Measurements from ENCODE around the gene TRPV2.
"Not testable (repeated sequence)": the region's sequence is repeated elsewhere in the genome, so short reads cannot be mapped to it uniquely, and the experiment has no call there.

The TRPV2 gene

GRCh38 chr17:16439811-16440351 is 24.5 kb downstream of the TRPV2 start:
- peak overlapping the region; percentile 98 for H3K27ac Mint-ChIP-seq
- H3K4me3 Mint-ChIP-seq = peak overlapping the region; percentile 90
- no peak for DNase-seq (ENCODE audit: low spot score in 2 of 2)
- no peak for ATAC-seq
- H3K4me1 Mint-ChIP-seq = peaks cover 68% of the 10 kb centered on the region
- H3K9me3 Mint-ChIP-seq = no peaks in the 10 kb centered on the region
- H3K36me3 Mint-ChIP-seq = peaks cover 69% of the 10 kb centered on the region

GRCh38 chr17:16440354-16440753 is 25.0 kb downstream of the TRPV2 start:
- not testable (repeated sequence) for DNase-seq (ENCODE audit: low spot score in 2 of 2); H3K9me3 Mint-ChIP-seq; ATAC-seq
- Mint-ChIP-seq H3K4me3 (peak overlapping the region; percentile 90), H3K36me3 (peaks cover 74% of the 10 kb centered on the region), H3K4me1 (peaks cover 64% of the 10 kb centered on the region), H3K27ac (peak overlapping the region; percentile 98)

- peaks cover 62% of the 10 kb centered on the region for H3K4me1 Mint-ChIP-seq
- H3K27ac Mint-ChIP-seq = peak overlapping the region; percentile 98
- peaks cover 81% of the 10 kb centered on the region for H3K36me3 Mint-ChIP-seq
- DNase-seq (ENCODE audit: low spot score in 2 of 2) (no peak), ATAC-seq (no peak)
- peak overlapping the region; percentile 90 for H3K4me3 Mint-ChIP-seq
- H3K9me3 Mint-ChIP-seq = no peaks in the 10 kb centered on the region
Observed at GRCh38 chr17:16440901-16441629, 25.7 kb downstream of the TRPV2 start.

GRCh38 chr17:16442141-16442540 is 26.8 kb downstream of the TRPV2 start:
- H3K4me3 Mint-ChIP-seq = peak overlapping the region; percentile 90
- peak overlapping the region; percentile 98 for H3K27ac Mint-ChIP-seq
- ATAC-seq (no peak), DNase-seq (ENCODE audit: low spot score in 2 of 2) (no peak)
- H3K9me3 Mint-ChIP-seq = no peaks in the 10 kb centered on the region
- H3K4me1 Mint-ChIP-seq = peaks cover 59% of the 10 kb centered on the region
- peaks cover 91% of the 10 kb centered on the region for H3K36me3 Mint-ChIP-seq

DNA sequence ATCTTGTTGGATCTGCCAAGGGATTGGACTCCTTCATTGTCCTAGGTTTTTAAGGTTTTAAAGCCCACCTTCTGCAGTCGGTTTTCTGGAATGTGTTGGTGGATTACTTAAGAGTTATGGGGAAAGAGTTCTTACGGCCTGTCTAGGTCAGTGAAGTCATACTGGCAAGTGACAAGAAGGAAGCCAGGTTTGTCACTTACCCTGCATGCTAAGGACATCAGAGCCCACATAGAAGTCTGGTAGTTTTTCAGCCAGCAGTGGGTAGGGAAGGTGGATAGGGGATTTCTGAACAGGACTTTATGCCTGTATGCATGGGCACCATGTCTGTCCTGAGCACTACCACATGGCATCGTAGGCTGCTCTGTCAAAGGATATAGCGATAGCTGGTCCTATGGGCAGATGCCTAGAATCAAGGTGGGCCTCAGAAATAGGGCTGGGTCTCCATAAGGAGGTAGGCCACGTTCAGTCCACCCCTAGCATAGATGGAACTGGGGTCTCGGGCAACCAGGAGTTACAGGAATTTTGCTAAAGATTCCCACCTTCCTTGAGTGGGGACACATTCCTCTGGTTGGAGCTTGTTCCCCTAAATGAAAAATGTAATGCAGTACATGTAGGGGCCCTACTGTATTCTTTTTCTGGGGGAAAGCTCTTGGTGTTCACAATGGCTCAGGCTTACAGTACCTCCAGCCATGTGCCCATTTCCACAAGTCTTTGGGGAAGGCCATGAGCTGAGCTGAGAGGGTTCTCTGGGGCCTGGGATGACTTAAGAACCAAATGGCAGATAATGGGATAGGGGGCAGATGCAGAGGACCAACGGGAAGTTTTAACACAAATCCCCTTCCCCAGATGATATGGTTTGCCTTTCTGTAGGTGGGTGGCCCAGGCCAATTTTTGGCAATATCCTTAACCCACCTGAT is 27.5 kb downstream of the TRPV2 start:
- Mint-ChIP-seq H3K27ac (peak overlapping the region; percentile 98), H3K36me3 (peaks cover 98% of the 10 kb centered on the region), H3K4me1 (peaks cover 59% of the 10 kb centered on the region), H3K9me3 (no peaks in the 10 kb centered on the region), H3K4me3 (peak overlapping the region; percentile 90)
- ATAC-seq (no peak), DNase-seq (ENCODE audit: low spot score in 2 of 2) (no peak)

GRCh38 chr17:16443511-16444257 is 28.3 kb downstream of the TRPV2 start:
- ATAC-seq (no peak), DNase-seq (ENCODE audit: low spot score in 2 of 2) (no peak)
- H3K27ac Mint-ChIP-seq = peak overlapping the region; percentile 98
- no peaks in the 10 kb centered on the region for H3K9me3 Mint-ChIP-seq
- peaks cover 57% of the 10 kb centered on the region for H3K4me1 Mint-ChIP-seq
- H3K36me3 Mint-ChIP-seq = peaks cover 99% of the 10 kb centered on the region
- no peak overlapping the region for H3K4me3 Mint-ChIP-seq

DNA sequence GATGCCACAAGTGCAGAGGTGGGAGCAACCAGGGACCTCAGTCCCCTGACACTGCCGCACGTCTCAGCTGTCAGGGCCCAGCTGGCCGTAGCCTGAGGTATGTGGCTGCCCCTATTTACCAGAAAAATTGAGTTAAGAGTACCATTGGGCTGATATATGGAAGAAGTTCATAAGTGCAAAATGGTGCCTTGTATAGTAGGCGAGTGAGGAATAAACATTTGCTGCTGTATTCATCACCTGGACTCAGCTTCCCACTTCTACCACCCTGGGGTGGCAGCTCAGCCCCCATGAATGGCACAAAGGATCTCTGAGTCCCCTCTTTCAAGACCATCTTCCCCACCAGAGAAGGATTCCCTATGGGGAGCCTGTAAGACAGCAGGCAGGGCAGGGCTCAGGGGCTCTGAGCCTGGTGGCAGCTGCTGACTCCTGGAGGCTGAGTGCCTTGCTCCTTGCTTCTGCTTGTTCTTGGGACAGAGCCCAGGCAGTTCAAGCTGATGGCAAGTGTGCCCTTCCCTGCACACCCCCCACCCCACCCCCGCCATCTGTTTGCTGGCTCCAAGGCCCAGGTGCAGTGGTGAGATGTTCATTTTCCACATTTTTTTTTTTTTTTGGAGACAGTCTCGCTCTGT is 29.0 kb downstream of the TRPV2 start:
- no peak for DNase-seq (ENCODE audit: low spot score in 2 of 2)
- peaks cover 99% of the 10 kb centered on the region for H3K36me3 Mint-ChIP-seq
- H3K4me1 Mint-ChIP-seq = peaks cover 59% of the 10 kb centered on the region
- no peaks in the 10 kb centered on the region for H3K9me3 Mint-ChIP-seq
- no peak for ATAC-seq
- no peak overlapping the region for H3K4me3 Mint-ChIP-seq
- H3K27ac Mint-ChIP-seq = peak overlapping the region; percentile 58

GRCh38 chr17:16446338-16446983 is 31.1 kb downstream of the TRPV2 start:
- Mint-ChIP-seq H3K4me1 (peaks cover 72% of the 10 kb centered on the region), H3K27ac (peak overlapping the region; percentile 84), H3K4me3 (no peak overlapping the region), H3K9me3 (no peaks in the 10 kb centered on the region), H3K36me3 (peaks cover 98% of the 10 kb centered on the region)
- DNase-seq (ENCODE audit: low spot score in 2 of 2) (no peak), ATAC-seq (no peak)

- Mint-ChIP-seq H3K36me3 (peaks cover 90% of the 10 kb centered on the region), H3K9me3 (no peaks in the 10 kb centered on the region), H3K27ac (peak overlapping the region; percentile 78), H3K4me1 (peaks cover 60% of the 10 kb centered on the region), H3K4me3 (no peak overlapping the region)
- ATAC-seq = no peak
- no peak for DNase-seq (ENCODE audit: low spot score in 2 of 2)
Observed at GRCh38 chr17:16447676-16448075, 32.3 kb downstream of the TRPV2 start.

DNA sequence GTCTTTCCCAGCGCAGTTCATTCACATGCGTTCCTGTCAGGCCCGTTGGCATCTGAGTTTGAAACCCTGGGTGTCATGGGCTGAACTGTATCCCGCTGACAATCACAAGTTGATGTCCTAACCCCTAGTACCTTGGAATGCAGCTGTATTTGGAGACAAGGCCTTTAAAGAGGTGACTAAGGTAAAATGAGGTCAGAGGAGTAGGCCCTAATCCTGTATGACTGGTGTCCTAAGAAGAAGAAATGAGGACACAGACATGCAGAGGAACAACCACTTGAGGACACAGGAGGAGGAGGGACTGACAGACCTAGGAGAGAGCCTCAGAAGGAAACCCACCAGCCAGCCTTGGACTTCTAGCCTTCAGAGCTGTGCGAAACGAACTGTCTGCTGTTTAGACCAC is 33.1 kb downstream of the TRPV2 start:
- peaks cover 90% of the 10 kb centered on the region for H3K36me3 Mint-ChIP-seq
- H3K9me3 Mint-ChIP-seq = no peaks in the 10 kb centered on the region
- DNase-seq (ENCODE audit: low spot score in 2 of 2) (no peak), ATAC-seq (no peak)
- peaks cover 53% of the 10 kb centered on the region for H3K4me1 Mint-ChIP-seq
- H3K27ac Mint-ChIP-seq = no peak overlapping the region
- H3K4me3 Mint-ChIP-seq = no peak overlapping the region

DNA sequence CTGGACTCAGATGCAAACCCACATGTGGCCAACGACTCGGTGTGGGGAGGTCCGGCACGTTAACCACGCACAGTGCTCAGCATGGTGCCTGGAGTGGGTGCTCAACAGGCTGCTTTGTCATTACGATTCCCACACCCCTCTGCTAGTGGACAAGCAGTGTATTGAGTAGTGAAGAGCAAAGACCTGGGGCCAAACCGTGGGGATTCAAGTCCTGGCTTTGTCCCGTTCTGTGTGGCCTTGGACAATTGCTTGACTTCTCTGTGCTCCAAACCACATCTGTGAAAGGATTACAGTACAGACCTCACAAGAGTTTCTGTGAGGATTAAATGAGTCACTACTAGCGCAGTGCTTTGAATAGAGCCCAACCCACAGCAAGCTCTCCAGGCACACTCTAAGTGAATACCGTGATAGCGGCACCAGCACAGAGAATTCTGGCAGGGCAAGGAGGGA is 33.8 kb downstream of the TRPV2 start:
- Mint-ChIP-seq H3K4me1 (peaks cover 49% of the 10 kb centered on the region), H3K4me3 (no peak overlapping the region), H3K36me3 (peaks cover 90% of the 10 kb centered on the region), H3K9me3 (no peaks in the 10 kb centered on the region), H3K27ac (no peak overlapping the region)
- ATAC-seq (peak; percentile 80), DNase-seq (ENCODE audit: low spot score in 2 of 2) (no peak)

- H3K4me1 Mint-ChIP-seq = peaks cover 46% of the 10 kb centered on the region
Observed at GRCh38 chr17:16450028-16450427, 34.7 kb downstream of the TRPV2 start.

GRCh38 chr17:16452268-16452667 is 36.9 kb downstream of the TRPV2 start:
- H3K4me1 Mint-ChIP-seq = peaks cover 36% of the 10 kb centered on the region
- not testable (repeated sequence) for DNase-seq (ENCODE audit: low spot score in 2 of 2)

More at GRCh38 chr17:16450028-16450427, 34.7 kb downstream of the TRPV2 start:
- ATAC-seq (no peak), DNase-seq (ENCODE audit: low spot score in 2 of 2) (no peak)
- no peaks in the 10 kb centered on the region for H3K9me3 Mint-ChIP-seq
- H3K36me3 Mint-ChIP-seq = peaks cover 88% of the 10 kb centered on the region
- peak overlapping the region; percentile 81 for H3K27ac Mint-ChIP-seq
- H3K4me3 Mint-ChIP-seq = no peak overlapping the region

DNA sequence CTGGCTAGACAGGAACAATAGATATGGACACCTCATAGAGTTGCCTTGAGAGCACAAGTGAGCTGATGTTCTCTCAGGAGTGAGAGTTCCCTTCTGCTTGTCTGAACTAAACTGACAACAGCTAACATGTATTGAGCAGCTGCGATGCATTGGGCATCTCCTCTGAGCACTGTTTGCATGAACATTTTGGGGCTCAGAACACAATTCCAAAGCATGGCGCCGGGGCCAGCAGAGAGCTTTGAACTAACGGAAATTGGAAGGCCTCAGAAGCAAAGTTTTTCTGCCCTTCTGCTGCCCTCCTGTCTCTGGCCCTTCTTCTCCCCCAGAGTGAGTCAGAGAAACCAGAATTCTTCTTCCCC is 38.1 kb downstream of the TRPV2 start:
- no peak for DNase-seq (ENCODE audit: low spot score in 2 of 2)
- no peaks in the 10 kb centered on the region for H3K9me3 Mint-ChIP-seq
- ATAC-seq = no peak
- peaks cover 27% of the 10 kb centered on the region for H3K4me1 Mint-ChIP-seq
- H3K36me3 Mint-ChIP-seq = peaks cover 73% of the 10 kb centered on the region
- no peak overlapping the region for H3K4me3 Mint-ChIP-seq
- peak overlapping the region; percentile 26 for H3K27ac Mint-ChIP-seq

More at GRCh38 chr17:16452268-16452667, 36.9 kb downstream of the TRPV2 start:
- not testable (repeated sequence) for H3K9me3 Mint-ChIP-seq, H3K27ac Mint-ChIP-seq, ATAC-seq, H3K4me3 Mint-ChIP-seq
- H3K36me3 Mint-ChIP-seq = peaks cover 82% of the 10 kb centered on the region

Measured in stimulated activated effector memory CD8-positive, alpha-beta T cell treated with anti-CD3 and anti-CD28 coated beads, Interleukin-12 subunit alpha, Interleukin-12 subunit beta, amount 100 ng/mL, for 72 hours (primary cell).